Spleen (tissue), 11 donors: ENCODE results near the gene ADORA2B. TPM values are rescaled to one million over a fixed set of nuclear protein-coding genes. Genes with fewer than 3 reads are reported as not detected.

Experiments
- DNase-seq: peaks from one replicate; pipeline ENCODE4 v3.0.0-alpha.2; 2020
- H3K27ac ChIP-seq, 8 donors: fragments of 200-600 bp; sonication (generic) in 7 of 8; 1 replicate in 4 of 8; 2 replicates in 4 of 8; pipeline versions ENCODE4 v1.5.0 to v1.8.0; 2016 to 2021; ENCODE audit warnings: inconsistent platforms in 4 of 8, mild to moderate bottlenecking in 4 of 8, moderate library complexity in 1 of 8
- H3K27me3 ChIP-seq, 7 donors: fragments of 200-600 bp; sonication (generic) in 6 of 7; replicated peaks in 1 of 7; 1 replicate in 4 of 7; 2 replicates in 3 of 7; pipeline versions ENCODE4 v1.5.0 to v1.8.0; 2016 to 2021; ENCODE audit warnings: inconsistent platforms in 3 of 7, mild to moderate bottlenecking in 1 of 7
- H3K36me3 ChIP-seq, 6 donors: fragments of 200-600 bp; sonication (generic) in 5 of 6; 1 replicate in 4 of 6; 2 replicates in 2 of 6; pipeline versions ENCODE4 v1.5.0 to v1.8.0; 2016 to 2021; ENCODE audit warnings: inconsistent platforms in 2 of 6
- H3K4me1 ChIP-seq, 6 donors: fragments of 200-600 bp; sonication (generic) in 5 of 6; 1 replicate in 3 of 6; 2 replicates in 3 of 6; pipeline versions ENCODE4 v1.5.0 to v1.8.0; 2016 to 2021; ENCODE audit warnings: inconsistent platforms in 3 of 6
- H3K4me3 ChIP-seq, 8 donors: fragments of 200-600 bp; sonication (generic) in 7 of 8; 1 replicate in 4 of 8; 2 replicates in 4 of 8; pipeline versions ENCODE4 v1.5.0 to v1.8.0; 2016 to 2021; ENCODE audit warnings: inconsistent platforms in 4 of 8, mild to moderate bottlenecking in 4 of 8, moderate library complexity in 2 of 8
- H3K9me3 ChIP-seq, 8 donors: fragments of 200-600 bp; sonication (generic) in 7 of 8; 1 replicate in 4 of 8; 2 replicates in 4 of 8; pipeline versions ENCODE4 v1.5.0 to v1.8.0; 2016 to 2021; ENCODE audit warnings: inconsistent platforms in 4 of 8
- CTCF ChIP-seq, 11 experiments: fragments of 200-600 bp in 7 of 11; fragments of 450-650 bp in 4 of 11; sonication (generic) in 4 of 11; IDR thresholded peaks in 8 of 11; conservative IDR thresholded peaks in 3 of 11; 1 replicate in 7 of 11; 2 replicates in 4 of 11; pipeline versions ENCODE4 v1.4.0 to v1.8.0; 2016 to 2021; ENCODE audit warnings: antibody characterized with exemption in 11 of 11, inconsistent platforms in 4 of 11, mild to moderate bottlenecking in 1 of 11
- POLR2A ChIP-seq, 3 donors: fragments of 450-650 bp; IDR thresholded peaks; one replicate each; pipeline ENCODE4 v1.5.1; 2017; ENCODE audit warnings: antibody characterized with exemption in 3 of 3, mild to moderate bottlenecking in 1 of 3
- POLR2AphosphoS5 ChIP-seq, 3 donors: sonication (generic); formaldehyde crosslinking; IDR thresholded peaks; one replicate each; pipeline ENCODE4 v1.5.1; 2017; ENCODE audit warnings: antibody characterized with exemption in 3 of 3
- WGBS, 5 donors: extraction: QIAGEN DNeasy Blood & Tissue Kit in 3 of 5; methylation state at CpG; one replicate each; pipeline versions ENCODE4 v1.1.5 to v1.1.7; 2013 to 2018; 5-methylcytosine and 5-hydroxymethylcytosine counted together
- intact Hi-C: fragments of 100-400 bp; cut with DNase I; formaldehyde crosslinking; loops from one replicate; pipeline ENCODE4 v1.15.0; 2023; ENCODE audit warnings: low total_unique reads
- polyA plus RNA-seq, 3 donors: library from polyadenylated mRNA; stranded (reverse); fragments of 200-250 nt; gene quantifications; one replicate each; pipeline ENCODE4 v1.2.1, GENCODE V29; 2013
- total RNA-seq, 7 donors: library from RNA; depleted of rRNA in 3 of 7; stranded (reverse); fragments of >200 nt in 3 of 7; fragmentation: NEBNext Ultra II Directional in 4 of 7; extraction: Animal tissue kit (Norgen Biotek cat#: 25700) in 4 of 7; gene quantifications; one replicate each; pipeline versions ENCODE4 v1.1.0 to v1.2.1, GENCODE V29; 2016 to 2021
- donor health status: healthy with polysubstance abuse.
- donor health status: DM: no; HTN: no; CAD: no; lungs with moderate emphysema.
- donor health status: DM: no; HTN: no; CAD: no.
- donor health status: Bipolar disorder and iron deficiency.
- donor health status: healthy.
- donor health status: DM: no; HTN: no; CAD: no.
- donor health status: DM: yes; HTN: yes; CAD: no.

Gene ADORA2B
- total and polyA plus RNA-seq, 10 donors, result 0.13 to 2.7 (median 0.77) TPM; not detected in 2

- H3K9me3 ChIP-seq, result no peaks in the 10 kb centered on the region
- intact Hi-C loops, result no loop called here
- peak; percentile 23 for DNase-seq
- peak overlapping the region in 1 of 8 donors; percentile 33 for H3K27ac ChIP-seq
- H3K4me3 ChIP-seq, result no peak overlapping the region
- no peaks in the 10 kb centered on the region for H3K36me3 ChIP-seq
- no peak for TF ChIP-seq POLR2A (IDR thresholded peaks at IDR 0.05)
- H3K4me1 ChIP-seq, result peaks cover 0 to 28% (median 14%) of the 10 kb centered on the region in 6 donors
- 58 to 91% (median 72%) methylated on average over 4 of the region's 4 CpGs for WGBS, 5 donors
- H3K27me3 ChIP-seq, result no peaks in the 10 kb centered on the region
Measured at GRCh38 chr17:15958484-15958854, 13.5 kb downstream of the ADORA2B start.

GRCh38 chr17:15963670-15964110 lies 18.8 kb downstream of the ADORA2B start:
- H3K4me1 ChIP-seq, result peaks cover 0 to 35% (median 16%) of the 10 kb centered on the region in 6 donors

GRCh38 chr17:15965528-15965927 lies 20.6 kb downstream of the ADORA2B start:
- WGBS, 5 donors, result 36 to 69% (median 51%) methylated on average over 6 of the region's 6 CpGs
- H3K9me3 ChIP-seq, result no peaks in the 10 kb centered on the region
- H3K27me3 ChIP-seq, result peaks cover 0 to 21% (median 0%) of the 10 kb centered on the region in 7 donors
- peaks cover 0 to 23% (median 13%) of the 10 kb centered on the region in 6 donors for H3K4me1 ChIP-seq
- no peak for TF ChIP-seq POLR2A (IDR thresholded peaks at IDR 0.05)
- TF ChIP-seq POLR2AphosphoS5 (IDR thresholded peaks at IDR 0.05), result no peak
- TF ChIP-seq CTCF (IDR thresholded peaks at IDR 0.05 in 8 of 11, conservative IDR thresholded peaks at IDR 0.05 in 3 of 11), result no peak
- DNase-seq, result no peak
- no peaks in the 10 kb centered on the region for H3K36me3 ChIP-seq
- H3K27ac ChIP-seq, result no peak overlapping the region
- no peak overlapping the region for H3K4me3 ChIP-seq
- intact Hi-C loops, result no loop called here

More at GRCh38 chr17:15963670-15964110, 18.8 kb downstream of the ADORA2B start:
- Histone ChIP-seq H3K4me3 (no peak overlapping the region), H3K27me3 (peaks cover 0 to 21% (median 0%) of the 10 kb centered on the region in 7 donors), H3K36me3 (no peaks in the 10 kb centered on the region), H3K27ac (no peak overlapping the region), H3K9me3 (no peaks in the 10 kb centered on the region)
- intact Hi-C loops, result no loop called here
- TF ChIP-seq CTCF (IDR thresholded peaks at IDR 0.05 in 8 of 11, conservative IDR thresholded peaks at IDR 0.05 in 3 of 11) (no peak), POLR2A (IDR thresholded peaks at IDR 0.05) (no peak), POLR2AphosphoS5 (IDR thresholded peaks at IDR 0.05) (no peak)
- DNase-seq, result no peak
- WGBS, 5 donors, result 81 to 91% (median 87%) methylated on average over 4 of the region's 4 CpGs

- Histone ChIP-seq H3K4me3 (peak overlapping the region in 1 of 8 donors; percentile 14), H3K4me1 (peaks cover 0 to 23% (median 13%) of the 10 kb centered on the region in 6 donors), H3K27ac (peak overlapping the region in 6 of 8 donors; percentile 8 to 65 (median 32)), H3K36me3 (no peaks in the 10 kb centered on the region), H3K9me3 (no peaks in the 10 kb centered on the region), H3K27me3 (peaks cover 0 to 21% (median 0%) of the 10 kb centered on the region in 7 donors)
- WGBS, 5 donors, result 27 to 41% (median 34%) methylated on average over 13 of the region's 13 CpGs
- intact Hi-C loops, result no loop called here
- TF ChIP-seq POLR2AphosphoS5 (IDR thresholded peaks at IDR 0.05) (no peak), POLR2A (IDR thresholded peaks at IDR 0.05) (no peak), CTCF (IDR thresholded peaks at IDR 0.05 in 8 of 11, conservative IDR thresholded peaks at IDR 0.05 in 3 of 11) (no peak)
- DNase-seq, result peak; percentile 64
Measured at GRCh38 chr17:15966183-15966878, 21.4 kb downstream of the ADORA2B start.
